Right lobe of liver (tissue), 4 donors: ENCODE measurements around the gene C19orf85.

Experiments used
- POLR2A ChIP-seq: fragments of 450-650 bp; IDR thresholded peaks from one replicate; pipeline ENCODE4 v1.6.1; 2017; ENCODE audit warnings: antibody characterized with exemption, mild to moderate bottlenecking
- TF ChIP-seq, protein P1 (sequence below), 4 donors: fragments of 200-600 bp in 3 of 4; fragments of 450-650 bp in 1 of 4; IDR thresholded peaks; one replicate each; pipeline versions ENCODE4 v1.5.1 to v1.8.0; 2016 to 2022; ENCODE audit warnings: antibody characterized with exemption in 4 of 4, mild to moderate bottlenecking in 2 of 4
- donor health status: DM: no; HTN: no; CAD: no.
- donor health status: DM: no; HTN: no; CAD: no.
- donor health status: DM: no; HTN: yes; CAD: no.

DNA sequence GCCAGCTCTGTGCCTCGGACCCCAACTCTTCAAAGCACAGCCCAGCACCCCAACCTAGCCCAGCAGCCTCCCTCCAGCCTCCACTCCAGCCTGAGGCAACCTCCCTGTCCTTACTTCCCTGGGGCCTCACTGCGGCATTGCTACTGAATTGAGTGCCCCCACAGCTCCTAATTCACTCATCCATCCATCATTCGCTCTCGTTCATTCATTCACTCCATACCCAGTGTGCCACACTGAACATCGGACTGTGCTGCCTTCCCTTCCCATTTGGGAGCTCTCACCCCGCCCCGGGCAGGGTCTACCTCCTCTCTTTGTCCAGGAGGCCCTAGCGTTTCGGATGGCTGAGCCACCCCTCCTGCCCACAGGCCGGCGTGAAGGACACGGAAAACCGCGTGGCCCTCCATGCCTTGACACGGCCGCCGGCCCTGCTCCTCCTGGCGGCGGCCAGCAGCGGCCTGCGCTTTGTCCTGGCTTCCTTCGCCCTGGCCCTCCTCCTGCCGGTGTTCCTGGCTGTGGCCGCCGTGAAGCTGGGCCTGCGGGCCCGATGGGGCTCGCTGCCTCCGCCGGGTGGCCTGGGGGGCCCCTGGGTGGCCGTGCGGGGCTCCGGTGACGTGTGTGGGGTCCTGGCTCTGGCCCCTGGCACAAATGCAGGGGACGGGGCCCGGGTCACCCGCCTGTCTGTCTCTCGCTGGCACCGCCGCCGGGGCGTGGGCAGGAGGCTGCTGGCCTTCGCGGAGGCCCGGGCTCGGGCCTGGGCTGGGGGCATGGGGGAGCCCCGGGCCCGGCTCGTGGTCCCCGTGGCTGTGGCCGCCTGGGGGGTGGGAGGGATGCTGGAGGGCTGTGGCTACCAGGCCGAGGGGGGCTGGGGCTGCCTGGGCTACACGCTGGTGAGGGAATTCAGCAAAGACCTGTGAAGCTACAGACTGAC is 21.8 kb upstream of the C19orf85 start:
- TF ChIP-seq, protein P1, sequence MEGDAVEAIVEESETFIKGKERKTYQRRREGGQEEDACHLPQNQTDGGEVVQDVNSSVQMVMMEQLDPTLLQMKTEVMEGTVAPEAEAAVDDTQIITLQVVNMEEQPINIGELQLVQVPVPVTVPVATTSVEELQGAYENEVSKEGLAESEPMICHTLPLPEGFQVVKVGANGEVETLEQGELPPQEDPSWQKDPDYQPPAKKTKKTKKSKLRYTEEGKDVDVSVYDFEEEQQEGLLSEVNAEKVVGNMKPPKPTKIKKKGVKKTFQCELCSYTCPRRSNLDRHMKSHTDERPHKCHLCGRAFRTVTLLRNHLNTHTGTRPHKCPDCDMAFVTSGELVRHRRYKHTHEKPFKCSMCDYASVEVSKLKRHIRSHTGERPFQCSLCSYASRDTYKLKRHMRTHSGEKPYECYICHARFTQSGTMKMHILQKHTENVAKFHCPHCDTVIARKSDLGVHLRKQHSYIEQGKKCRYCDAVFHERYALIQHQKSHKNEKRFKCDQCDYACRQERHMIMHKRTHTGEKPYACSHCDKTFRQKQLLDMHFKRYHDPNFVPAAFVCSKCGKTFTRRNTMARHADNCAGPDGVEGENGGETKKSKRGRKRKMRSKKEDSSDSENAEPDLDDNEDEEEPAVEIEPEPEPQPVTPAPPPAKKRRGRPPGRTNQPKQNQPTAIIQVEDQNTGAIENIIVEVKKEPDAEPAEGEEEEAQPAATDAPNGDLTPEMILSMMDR (IDR thresholded peaks at IDR 0.05), result no peak
- no peak for TF ChIP-seq POLR2A
